HG02973 (cell line): ENCODE measurements around the gene MTMR3.
A peak's percentile ranks its signal among the peaks of the same experiment; 100 is the strongest.
"Not testable (repeated sequence)": the region's sequence is repeated elsewhere in the genome, so short reads cannot be mapped to it uniquely, and the experiment has no call there.

ENCODE experiments used
- ATAC-seq: cut with Tn5 transposase; IDR thresholded peaks from one replicate; pipeline ENCODE4 v1.9.1; 2021; ENCODE audit warnings: moderate library complexity; ENCODE audit not compliant: unreplicated experiment

Gene MTMR3

DNA sequence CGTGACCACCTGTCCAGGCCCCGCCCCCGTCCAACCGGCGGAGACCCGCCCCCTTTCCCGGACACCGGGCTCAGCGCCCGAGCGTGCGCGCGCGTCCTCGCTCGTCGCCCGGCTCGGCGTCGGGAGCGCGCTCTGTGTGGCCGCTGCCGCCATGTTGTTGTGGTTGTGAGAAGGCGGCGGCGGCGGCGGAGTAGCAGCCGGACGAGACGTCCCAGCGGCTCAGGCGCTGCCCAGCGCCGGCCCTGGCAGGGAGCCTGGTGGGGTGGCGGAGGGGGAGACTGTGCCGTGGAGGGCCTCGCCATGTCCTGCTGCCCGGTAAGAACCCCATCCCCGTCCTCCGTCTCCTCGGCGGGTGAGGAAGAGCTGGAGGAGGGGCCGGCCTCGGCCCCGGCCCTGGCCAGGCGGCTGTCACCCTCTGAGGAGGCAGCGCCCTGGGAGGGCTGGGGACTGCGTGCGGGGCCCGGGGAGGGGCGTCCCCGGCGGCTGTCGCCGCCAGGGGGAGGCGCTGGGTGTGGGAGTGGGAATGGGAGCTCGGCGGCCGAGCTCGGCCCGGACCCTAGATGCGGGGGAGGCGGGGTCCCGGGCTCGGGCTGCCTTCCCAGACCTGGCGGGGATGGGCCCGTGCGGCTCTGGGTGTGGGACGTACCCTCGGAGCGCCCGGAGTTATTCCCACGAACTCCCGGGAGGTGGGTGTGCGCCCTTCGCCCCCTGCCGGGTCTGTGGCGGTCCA is at the start of gene MTMR3:
MTMR3 (plus strand) TSS at position 130 of the 730 bp plus-strand sequence. CDS start 87,886 bp downstream, outside the sequence.
- ATAC-seq: peak; percentile 58

GRCh38 chr22:29833392-29833965 is 49.5 kb upstream of the MTMR3 start:
- no peak for ATAC-seq

DNA sequence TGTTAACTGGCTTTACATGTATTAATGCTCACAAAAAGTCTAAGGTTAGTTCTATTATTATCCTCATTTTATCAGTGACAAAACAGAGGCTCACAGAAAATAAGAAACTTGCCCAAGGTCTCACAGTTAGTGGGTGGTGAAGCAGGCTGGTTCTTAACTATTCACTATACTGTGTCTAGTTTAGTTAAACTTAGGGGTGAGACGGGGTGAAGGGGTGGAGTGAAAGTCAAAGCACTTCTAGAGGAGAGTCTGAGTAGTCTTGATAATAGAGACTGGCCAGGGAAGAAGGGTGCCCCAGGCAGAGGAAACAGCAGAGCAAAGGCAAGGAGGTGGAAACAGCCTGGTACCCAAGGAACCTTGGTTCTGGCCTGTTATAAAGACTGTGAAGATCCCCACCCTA is 48.9 kb upstream of the MTMR3 start:
- ATAC-seq: no peak

DNA sequence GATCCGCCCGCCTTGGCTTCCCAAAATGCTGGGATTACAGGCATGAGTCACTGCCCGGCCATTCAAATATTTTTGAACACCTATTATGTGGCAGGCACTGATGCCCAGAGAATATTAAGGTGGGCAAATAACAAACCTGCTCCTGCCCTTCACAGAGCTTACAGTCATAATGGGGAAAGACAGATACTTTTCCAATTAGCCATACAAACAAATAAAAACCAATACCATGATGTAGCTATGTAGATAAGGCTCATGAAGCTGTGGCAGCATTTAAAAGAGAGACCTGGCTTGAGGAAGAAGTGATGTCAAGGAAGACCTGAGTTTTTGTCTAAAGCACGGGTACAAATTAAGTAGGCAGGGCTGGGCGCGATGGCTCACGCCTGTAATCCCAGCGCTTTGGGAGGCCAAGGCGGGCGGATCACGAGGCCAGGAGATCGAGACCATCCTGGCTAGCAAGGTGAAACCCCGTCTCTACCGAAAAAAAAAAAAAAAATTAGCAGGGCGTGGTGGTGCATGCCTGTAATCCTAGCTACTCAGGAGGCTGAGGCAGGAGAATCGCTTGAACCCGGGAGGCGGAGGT is 46.1 kb upstream of the MTMR3 start:
- ATAC-seq: not testable (repeated sequence)

DNA sequence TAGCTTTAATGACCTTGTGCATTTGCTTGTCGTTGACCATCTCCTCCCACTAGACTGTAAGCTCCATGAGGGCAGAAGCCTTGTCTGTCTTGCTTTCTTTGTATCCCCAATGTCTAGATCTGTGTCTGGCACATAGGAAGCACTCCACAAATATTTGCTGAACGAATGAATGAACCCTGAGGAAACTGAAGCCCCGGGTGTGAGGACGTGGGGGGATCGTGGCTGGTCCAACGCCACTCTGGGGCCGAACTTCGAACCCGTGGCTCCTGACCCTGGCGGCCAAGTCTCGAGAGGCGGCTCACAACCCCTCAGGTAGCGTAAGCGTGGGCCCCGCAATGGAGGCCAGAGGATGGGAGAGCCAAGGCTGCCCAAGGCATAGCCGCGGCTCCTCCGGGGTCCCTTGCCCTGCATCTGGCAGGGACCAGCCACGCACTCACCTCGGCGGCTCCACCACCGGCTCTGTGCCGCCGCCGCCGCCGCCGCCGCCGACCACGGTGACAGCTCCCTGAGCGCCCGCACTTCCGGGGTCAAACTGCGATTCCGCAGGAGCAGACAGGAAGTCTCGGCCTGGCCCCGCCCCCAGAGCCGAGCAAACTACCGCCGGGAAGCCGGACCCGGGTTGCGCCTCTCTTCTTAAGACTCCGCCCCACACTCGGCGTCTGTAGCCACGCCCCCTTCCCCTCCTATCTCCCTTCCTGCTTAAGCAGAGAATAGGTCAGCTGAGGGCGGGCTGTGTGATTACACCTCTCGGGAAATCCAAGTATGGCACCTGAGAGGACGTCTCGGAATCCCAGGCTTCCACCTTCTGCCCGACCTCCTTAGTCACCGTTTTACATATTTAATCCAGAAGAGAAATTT is 45.0 kb upstream of the MTMR3 start, which contains the start of gene ASCC2:
ASCC2 (minus strand) TSS at position 534 of the 858 bp plus-strand sequence. CDS start 5,949 bp downstream, outside the sequence.
- ATAC-seq: peak; percentile 89

DNA sequence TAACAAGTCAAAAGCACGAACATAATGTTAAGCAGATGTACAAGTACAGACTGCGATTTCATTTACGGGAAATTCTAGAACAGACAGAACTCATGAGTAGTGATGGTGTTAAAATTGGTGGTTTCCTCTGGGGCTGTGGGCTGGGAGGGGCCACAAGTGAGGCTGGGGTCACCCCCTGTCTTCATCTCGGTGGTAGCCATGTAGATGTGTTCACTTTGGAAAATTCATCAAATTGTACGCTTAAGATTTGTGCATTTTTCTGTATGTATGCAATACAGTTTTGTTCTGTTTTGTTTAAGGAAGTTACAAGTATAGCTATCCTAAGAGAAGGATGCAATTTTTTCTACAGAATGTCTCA is 44.4 kb upstream of the MTMR3 start:
- ATAC-seq: no peak

GRCh38 chr22:29839039-29839438 is 43.9 kb upstream of the MTMR3 start:
- ATAC-seq: no peak

GRCh38 chr22:29840498-29840897 is 42.5 kb upstream of the MTMR3 start:
- ATAC-seq: no peak

DNA sequence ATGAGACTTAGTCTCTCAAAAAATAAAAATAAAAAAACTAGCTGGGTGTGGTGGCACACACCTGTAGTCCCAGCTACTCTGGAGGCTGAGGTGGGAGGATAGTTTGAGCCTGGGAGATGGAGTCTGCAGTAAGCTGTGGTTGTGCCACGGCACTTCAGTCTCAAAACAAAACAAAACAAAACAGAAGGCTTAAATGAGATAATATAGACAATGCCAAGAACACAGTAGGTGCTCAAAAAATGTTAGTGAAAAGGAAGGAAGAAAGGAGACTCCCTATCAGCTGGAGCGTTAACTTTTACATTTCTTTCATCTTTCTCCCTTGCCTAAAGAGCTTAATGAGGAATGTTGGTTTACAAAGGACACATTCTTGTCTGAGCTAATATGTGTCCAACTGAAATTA is 40.8 kb upstream of the MTMR3 start:
- no peak for ATAC-seq

- ATAC-seq: no peak
These were observed 40.2 kb upstream of the MTMR3 start for GRCh38 chr22:29842740-29843139.

DNA sequence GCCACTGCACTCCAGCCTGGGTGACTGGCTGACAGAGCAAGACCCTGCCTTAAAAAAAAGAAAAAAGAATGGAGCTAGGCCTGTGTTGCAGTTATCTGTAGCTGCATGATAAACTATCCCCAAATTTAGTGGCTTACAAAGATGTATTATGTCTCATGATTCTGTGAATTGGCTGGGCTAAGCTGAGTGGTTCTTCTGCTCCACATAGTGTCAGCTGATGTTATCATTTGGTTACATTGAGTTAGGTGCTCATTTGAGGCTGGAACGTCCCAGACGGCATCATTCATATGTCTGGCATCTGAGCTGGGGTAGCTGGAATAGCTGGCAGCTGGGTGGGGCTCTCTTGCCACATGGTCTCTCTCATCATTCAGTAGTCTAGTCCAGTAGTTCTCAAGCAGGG is 36.7 kb upstream of the MTMR3 start:
- no peak for ATAC-seq

- no peak for ATAC-seq
These were observed 34.9 kb upstream of the MTMR3 start for GRCh38 chr22:29848111-29848510.

DNA sequence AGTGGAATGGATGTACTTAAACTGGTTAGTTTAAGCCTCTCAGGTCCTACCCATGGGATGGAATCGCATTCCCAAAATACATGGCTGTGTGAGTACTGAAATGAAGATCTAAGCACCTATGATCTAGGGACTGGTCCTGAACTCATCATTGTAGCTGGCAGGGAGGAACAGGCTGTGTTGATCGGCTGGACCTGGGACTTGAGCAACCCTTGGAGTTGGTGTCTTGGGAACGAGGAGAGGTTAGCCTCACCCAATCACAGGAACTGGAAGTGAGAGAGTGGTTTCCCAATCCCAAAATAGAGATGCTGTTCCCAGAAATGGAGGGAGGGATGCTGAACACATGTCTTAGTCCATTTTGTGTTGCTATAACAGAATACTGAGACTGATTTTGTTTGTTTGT is 28.5 kb upstream of the MTMR3 start:
- ATAC-seq: no peak

DNA sequence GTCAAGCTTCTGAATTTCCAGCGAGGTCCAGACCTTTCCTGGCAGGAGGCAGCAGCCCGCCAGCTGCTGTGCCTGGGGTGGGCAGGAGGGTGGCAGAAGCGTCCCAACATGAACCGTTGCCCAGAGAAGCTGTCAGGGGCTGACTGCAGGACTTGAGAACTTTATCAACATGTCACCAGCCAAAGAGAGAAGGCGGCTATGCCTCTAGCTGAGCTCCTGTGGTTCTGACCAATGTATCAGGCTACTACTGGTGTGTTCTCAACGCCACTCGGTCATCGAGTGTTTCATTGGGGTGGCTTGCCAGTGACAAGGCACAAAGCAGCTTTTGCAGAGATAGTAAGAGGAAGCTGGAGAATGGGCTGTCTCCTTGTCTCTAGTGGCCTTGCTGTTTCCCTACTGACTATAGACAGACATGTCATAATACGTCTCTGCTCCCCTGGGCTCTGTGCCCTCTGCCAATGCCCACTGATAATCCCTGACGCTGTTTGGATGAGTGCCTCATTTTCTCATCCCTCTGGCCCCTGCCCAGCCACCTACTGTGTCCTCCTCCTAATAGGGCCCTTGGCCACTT is 27.3 kb upstream of the MTMR3 start:
- ATAC-seq: no peak

- ATAC-seq: no peak
These were observed 26.5 kb upstream of the MTMR3 start for GRCh38 chr22:29856496-29856895.

DNA sequence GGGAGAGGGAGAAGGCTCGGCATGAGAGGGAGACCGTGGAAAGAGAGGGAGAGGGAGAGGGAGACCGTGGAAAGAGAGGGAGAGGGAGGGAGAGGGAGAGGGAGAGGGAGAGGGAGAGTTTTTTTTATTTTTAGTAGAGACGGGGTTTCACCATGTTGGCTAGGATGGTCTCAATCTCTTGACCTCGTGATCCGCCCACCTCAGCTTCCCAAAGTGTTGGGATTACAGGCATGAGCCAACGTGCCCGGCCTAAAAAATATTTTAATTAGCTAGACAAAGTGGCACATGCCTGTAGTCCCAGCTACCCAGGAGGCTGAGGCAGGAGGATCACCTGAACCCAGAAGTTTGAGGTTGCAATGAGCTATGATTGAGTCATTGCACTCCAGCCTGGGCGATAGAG is 23.9 kb upstream of the MTMR3 start:
- not testable (repeated sequence) for ATAC-seq

DNA sequence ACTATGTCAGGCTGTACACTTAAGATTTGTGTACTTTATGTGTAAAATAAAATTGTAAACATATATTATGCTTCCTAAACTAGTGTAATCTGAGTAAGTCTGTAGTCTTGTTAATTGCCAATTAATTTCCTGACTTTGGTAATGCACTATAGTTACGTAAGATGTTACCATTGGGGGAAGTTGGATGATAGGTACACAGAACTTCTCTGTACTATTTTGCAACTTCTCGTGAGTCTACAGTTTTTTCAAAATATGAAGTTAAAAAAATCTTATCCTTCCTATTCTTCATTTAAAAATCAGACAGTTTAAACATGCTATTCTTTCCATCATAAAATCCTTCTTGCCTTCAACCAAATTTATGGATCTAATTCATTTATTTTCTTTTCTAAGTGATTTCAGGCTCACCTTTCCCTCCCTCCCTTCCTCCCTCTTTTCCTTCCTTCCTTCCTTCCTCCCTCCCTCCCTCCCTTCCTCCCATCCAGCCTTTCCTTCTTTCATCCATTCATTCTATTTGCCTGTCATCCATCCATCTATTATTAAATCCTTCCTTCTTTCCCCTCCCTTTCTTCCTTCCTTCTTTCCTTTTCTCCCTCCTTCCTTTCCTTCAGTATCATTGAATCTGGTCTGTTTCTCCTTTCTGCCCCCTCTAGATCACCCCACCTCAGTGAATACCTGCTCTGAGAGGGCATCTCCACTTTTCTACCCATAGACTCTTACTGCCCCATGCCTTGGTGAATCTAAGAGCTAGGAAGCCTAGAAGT is 22.8 kb upstream of the MTMR3 start:
- ATAC-seq: no peak

- ATAC-seq: no peak
These were observed 21.2 kb upstream of the MTMR3 start for GRCh38 chr22:29861672-29862297.

- ATAC-seq: not testable (repeated sequence)
These were observed 17.4 kb upstream of the MTMR3 start for GRCh38 chr22:29865572-29865971.

DNA sequence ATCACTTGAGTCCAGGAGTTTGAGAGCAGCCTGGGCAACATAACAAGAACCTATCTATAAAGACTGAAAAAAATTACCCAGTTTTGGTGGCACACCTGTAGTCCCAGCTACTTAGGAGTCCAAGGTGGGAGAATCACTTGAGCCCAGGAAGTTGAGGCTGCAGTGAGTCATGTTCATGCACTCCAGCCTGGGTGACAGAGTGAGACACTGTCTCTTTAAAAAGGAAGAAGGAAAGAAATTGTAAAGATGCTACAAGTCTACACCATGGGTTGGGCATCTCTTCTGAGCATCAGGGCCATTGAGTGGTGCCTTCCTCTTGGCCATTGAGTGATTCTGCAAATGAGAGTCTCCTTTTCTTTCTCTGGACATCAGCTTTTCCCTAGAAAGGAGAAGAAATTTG is 15.7 kb upstream of the MTMR3 start:
- ATAC-seq: no peak
